GM04503 (cell line): ENCODE results near the gene TBCEL.
"Not testable (repeated sequence)": the region's sequence is repeated elsewhere in the genome, so short reads cannot be mapped to it uniquely, and the experiment has no call there.

Source experiments
- DNase-seq: peaks from one replicate; pipeline ENCODE4 v3.0.0-alpha.2; 2012; ENCODE audit warnings: low read depth

The TBCEL gene, protein sequence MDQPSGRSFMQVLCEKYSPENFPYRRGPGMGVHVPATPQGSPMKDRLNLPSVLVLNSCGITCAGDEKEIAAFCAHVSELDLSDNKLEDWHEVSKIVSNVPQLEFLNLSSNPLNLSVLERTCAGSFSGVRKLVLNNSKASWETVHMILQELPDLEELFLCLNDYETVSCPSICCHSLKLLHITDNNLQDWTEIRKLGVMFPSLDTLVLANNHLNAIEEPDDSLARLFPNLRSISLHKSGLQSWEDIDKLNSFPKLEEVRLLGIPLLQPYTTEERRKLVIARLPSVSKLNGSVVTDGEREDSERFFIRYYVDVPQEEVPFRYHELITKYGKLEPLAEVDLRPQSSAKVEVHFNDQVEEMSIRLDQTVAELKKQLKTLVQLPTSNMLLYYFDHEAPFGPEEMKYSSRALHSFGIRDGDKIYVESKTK

DNA sequence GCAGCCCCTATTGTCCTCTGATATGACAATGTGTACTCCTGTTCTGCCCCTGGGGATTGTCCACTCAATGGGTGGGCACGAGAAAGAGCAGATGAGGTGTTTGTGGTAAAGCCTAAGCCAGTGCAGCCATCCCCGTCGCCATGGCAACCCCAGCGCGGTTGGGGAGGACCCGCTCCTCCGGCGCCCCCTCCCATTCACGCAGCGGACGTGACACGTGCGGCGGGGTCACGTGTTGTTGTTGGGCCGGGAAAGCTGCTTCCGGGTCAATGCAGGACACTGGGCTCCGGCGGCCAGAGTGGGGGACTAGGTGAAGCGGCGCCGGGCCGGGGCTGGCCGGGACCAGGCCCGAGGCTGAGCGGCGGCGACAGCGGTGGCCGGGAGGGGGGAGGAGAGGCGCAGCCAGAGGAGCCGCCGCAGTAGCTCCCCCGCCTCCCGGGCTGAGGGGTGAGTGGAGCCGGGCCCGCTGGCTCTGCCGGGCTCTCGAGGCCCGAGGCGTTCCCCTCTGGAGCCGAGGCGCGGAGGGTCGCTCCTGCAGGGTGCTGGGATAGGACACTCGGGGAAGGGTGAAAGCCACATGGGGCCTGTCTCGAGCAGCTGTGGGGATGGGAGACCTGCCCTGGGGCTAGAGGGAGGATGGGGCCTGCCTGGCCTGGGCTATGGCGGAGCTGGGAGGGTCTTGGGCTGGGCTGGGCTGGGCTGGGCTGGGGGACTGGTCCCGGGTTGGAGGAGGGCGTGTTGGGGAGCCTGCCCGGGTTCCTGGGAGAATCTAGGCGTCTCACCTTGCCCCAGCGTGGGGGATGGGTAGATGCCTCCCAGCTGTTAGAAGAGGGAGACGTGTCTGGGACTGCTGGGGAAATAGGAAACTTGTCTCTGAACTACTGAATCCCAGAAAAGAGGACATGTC is at the start of gene TBCEL:
Gene TBCEL, plus strand, starts transcription at position 255 of the 904 bp plus-strand sequence. CDS start 21,589 bp downstream, outside the sequence.
- peak; percentile 21 for DNase-seq

- no peak for DNase-seq
These were observed 49.4 kb upstream of the TBCEL start for GRCh38 chr11:120974466-120974865.

- DNase-seq: no peak
These were observed 48.9 kb upstream of the TBCEL start for GRCh38 chr11:120974965-120975364.

- no peak for DNase-seq
These were observed 46.4 kb upstream of the TBCEL start for GRCh38 chr11:120977266-120978137.

GRCh38 chr11:120978701-120979100 is 45.2 kb upstream of the TBCEL start:
- no peak for DNase-seq

- DNase-seq: peak; percentile 3
These were observed 38.0 kb upstream of the TBCEL start for GRCh38 chr11:120985718-120986569.

GRCh38 chr11:120988603-120989002 is 35.3 kb upstream of the TBCEL start:
- no peak for DNase-seq

- no peak for DNase-seq
These were observed 31.8 kb upstream of the TBCEL start for GRCh38 chr11:120991830-120992686.

- no peak for DNase-seq
These were observed 29.6 kb upstream of the TBCEL start for GRCh38 chr11:120994091-120994859.

DNA sequence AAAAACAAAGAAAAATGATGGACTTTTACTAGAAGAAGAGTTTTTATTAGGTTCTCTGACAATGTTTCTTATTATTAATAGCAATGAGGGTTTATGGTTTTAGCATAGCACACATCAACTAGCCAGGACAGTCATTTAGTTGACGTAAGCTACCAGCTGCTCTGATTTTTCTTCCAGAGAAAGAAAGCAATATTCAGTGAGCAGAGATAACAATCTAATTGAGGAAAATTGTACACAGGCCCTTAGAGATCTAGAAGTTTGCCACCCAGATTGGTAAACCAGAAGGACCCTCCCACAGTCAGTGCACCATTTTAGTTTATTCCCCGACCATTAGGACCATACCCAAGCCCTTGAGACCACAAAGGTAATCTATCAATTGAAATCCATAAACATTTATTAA is 28.7 kb upstream of the TBCEL start:
- DNase-seq: no peak

- DNase-seq: no peak
These were observed 26.9 kb upstream of the TBCEL start for GRCh38 chr11:120996973-120997372.

- no peak for DNase-seq
These were observed 25.3 kb upstream of the TBCEL start for GRCh38 chr11:120998581-120998980.

GRCh38 chr11:121004206-121004840 is 19.6 kb upstream of the TBCEL start:
- DNase-seq: no peak

DNA sequence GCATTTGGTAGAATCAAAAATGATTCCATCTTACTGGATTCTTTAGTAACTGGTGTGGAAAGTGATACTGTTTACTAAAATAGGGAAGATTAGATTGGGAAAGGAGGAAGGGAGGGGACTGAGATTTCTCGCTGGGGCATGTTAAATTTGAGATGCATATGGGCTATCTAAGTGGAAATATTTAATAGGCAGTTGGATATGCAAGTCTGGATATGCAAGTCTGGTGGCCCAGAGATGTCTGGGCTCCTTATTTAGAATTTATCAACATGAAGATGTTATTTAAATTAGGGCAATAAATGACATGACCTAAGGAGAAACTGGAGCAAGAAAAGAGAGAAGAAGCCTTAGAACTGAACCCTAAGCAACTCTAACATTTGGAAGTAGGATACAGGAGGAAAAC is 17.0 kb upstream of the TBCEL start:
- no peak for DNase-seq

DNA sequence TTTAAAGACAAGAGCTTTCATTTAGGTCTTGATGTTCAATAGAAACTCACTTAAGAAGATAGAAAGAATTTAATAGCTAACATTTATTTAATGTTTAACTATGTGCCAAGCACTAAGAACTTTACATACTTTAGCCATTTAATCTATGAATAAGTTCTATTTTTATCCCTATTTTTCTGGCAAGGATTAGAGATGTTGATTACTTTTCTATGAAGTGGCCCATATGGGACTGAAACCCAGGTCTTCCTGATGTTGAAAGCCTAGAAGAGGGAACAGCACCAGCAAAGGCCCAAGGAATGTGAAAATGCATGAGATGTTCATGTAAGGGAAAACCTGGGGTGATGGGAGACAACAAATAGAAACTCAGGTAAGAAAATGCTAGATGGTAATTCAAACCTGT is 15.4 kb upstream of the TBCEL start:
- DNase-seq: no peak

DNA sequence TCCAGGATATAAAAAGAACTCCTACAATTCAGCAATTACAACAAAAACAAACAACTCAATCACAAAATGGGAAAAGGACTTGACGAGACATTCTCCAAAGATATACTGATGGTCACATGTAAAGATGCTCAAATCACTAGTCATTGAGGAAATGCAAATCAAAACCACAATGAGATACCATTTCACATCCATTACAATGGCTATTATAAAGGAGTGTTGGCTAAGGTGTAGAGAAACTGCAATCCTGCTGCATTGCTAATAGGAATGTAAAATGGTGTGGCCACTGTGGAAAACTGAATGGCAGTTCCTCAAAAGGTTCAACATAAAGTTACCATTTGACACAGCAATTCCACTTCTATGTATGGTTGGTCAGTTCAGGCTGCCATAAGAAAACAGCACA is 11.8 kb upstream of the TBCEL start:
- no peak for DNase-seq

- DNase-seq: no peak
These were observed 5.2 kb upstream of the TBCEL start for GRCh38 chr11:121018746-121019145.

DNA sequence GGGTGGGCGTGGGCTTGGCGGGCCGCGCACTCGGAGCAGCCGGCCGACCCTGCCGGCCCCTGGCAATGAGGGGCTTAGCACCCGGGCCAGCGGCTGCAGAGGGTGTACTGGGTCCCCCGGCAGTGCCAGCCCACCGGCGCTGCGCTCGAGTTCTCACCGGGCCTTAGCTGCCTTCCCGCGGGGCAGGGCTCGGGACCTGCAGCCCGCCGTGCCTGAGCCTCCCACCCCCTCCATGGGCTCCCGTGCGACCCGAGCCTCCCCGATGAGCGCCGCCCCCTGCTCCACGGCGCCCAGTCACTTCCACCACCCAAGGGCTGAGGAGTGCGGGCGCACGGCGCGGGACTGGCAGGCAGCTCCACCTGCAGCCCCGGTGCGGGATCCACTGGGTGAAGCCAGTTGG is 2.2 kb upstream of the TBCEL start:
- not testable (repeated sequence) for DNase-seq

GRCh38 chr11:121024989-121025388 is 1.1 kb downstream of the TBCEL start:
- DNase-seq: no peak
